ENCODE results near the gene MEIS2.

Gene MEIS2

DNA sequence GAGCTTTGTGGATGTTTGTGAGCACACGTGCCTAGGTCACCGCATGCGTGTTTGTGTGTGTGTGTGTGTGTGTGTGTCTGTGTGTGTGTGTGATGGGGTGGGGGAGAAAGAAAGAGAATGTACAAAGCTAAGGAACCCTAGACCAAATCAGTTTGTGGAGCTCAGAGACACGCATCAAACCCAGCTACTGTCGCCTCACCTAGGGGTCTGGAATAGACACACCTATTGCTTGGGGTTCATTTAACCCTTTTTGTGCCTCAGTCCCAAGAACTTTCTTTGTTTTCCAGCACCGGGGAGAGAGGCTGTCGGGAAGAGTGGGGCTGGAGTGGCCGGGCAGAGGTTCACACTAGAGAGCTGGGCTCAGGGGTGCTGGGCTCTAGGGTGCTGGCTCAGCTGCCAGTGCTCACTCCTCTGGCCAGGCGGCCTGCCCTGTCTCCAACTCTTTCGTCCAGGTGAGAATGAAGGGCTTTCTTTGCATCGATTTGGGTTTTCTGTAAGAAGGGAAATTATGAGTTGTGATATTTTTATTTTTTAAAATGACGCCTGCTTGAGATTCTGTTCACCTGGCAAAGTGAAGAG lies 221.6 kb downstream of the MEIS2 start:
- DNase-seq (ENCODE audit: low spot score): no peak

DNA sequence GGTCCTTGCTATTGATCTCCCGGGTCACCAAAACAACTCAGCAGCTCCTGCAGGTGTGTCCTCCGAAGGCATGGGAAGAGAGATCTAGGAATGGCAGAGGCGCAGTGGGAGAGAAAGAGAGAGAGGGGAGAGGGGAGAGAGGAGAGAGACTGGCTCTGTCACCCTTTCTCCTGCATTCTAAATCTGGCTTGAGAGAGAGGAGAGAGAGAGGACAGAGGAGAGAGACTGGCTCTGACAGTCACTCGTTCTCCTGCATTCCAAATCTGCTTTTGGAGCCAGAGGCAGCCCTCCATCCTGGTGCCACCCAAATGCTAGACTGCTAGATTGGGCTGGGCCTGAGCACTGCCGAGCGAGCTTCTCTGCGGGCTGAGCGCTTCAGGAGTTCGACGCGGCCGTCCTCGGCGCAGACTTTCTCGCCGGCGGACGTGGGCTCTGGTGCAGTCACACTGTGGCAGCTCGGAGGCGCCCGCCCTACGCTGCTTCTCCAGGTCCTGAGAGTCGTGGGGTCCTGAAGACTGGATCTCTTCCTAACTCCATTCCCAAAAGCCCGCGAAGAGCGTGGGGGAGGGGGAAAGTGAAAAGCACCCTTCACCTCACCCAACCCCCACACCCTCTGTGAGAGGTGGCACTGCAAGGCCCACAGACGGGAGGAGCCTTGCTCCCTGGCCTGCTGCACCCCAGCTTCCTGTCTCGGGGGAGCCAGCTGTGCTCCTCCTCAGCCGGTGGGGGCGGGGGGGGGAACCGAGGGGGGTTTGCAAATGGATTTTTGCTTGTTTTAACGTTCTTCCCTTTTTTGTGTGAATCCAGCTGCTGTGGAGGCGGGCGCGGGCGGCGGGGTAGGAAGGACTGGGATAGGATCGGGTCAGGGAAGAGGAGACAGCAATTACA lies 222.3 kb downstream of the MEIS2 start:
- no peak for DNase-seq (ENCODE audit: low spot score)

DNA sequence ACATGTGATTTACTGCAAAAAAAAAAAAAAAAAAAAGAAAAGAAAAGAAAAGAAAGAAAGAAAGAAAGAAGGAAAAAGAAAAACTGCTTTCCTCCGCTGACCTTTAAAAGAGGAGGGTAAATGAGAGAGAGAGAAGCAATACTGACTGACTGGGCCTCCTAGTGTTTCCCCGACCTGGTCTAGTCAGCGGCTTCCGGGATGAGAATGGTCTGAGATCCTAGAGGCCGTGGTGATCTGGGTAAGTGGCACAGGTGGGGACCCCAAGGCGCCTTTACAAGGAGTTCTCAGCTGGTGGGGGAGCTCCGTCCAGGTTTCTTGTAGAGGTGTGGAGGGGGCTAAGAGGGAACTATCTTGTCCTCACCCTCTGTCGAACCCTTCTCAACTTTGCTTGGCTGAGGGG lies 223.1 kb downstream of the MEIS2 start:
- no peak for DNase-seq (ENCODE audit: low spot score)

DNA sequence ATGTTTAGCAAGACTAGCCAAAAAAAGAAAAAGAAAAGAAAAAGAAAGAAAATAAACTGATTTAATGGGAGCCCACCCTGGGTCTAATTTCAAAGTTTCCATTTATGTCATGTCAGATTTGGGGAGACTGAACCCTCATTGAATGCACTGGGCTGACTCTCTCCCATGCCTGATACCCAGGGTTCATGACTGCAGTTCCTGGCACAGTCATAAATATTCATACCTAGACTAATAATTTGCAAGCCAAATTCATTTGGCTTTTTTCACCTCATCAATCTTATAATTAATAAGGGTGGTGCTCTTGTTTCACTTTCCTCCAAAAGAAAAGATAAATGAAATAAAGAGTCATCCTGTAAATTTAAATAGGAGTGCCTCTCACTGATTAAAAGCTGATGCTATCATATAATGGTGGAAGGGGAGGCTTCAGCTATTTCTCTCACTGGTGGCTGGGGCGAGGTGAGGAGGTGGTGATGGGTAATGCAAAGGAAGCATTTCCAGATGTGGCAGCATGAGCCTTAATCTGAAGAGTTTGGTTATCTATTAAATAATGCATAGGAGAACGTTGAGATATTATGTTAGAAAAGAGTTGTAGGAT lies 224.5 kb downstream of the MEIS2 start:
- no peak for DNase-seq (ENCODE audit: low spot score)

DNA sequence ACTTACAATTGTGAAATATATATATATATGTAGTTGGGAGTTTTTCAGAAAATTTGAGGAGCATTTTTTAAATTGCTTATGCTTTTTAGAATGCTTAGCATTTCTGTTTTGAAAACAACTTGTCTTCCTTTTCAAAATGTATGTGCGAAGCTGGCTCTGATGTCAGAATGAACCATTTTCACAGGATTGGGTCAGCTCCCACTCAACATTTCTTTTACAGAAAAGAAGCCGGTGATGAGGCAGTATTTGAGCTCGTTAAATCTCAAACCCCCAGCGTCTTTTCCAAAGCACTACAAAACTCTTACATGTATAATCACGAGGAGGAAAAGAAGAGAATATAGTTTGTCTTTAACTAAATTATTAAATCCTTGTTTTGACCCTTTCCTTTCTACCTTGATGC lies 225.4 kb downstream of the MEIS2 start:
- no peak for DNase-seq (ENCODE audit: low spot score)

DNA sequence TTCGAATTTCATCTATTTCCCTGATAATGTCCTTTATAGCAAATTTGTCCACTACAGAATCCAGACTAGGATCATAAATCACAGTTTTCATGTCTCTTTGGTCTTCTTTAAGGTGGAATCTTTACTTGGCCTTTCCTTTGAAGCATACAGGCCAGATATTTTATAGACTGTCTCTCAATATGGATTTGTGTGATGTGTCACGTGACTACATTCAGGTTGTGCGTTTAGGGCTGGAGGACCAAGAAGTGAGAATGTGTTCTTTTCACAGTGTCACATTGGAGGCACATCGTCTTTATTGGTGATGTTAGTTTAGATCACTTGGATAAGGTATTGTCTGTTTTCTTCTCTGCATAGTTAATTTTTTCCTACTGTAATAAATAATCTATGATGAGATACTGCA lies 232.9 kb downstream of the MEIS2 start:
- no peak for DNase-seq (ENCODE audit: low spot score)

DNA sequence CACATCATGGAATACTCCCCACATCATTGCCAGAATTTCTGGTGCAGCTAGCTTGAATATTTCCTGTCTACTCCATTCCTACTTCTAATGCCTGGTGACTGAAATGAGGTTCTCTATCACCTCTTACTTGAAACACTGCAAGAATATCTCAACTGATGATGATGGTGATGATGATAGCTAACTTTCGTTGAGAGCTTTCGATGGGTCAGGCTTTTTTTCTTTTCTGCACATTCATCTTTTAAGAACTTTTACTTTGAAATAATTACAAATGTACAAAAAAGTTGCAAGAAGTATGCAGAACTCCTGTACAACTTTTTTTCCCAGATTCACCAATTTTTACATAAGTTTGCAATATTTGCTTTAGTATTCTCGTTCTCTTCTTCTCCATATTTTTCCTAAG lies 233.5 kb downstream of the MEIS2 start:
- no peak for DNase-seq (ENCODE audit: low spot score)

DNA sequence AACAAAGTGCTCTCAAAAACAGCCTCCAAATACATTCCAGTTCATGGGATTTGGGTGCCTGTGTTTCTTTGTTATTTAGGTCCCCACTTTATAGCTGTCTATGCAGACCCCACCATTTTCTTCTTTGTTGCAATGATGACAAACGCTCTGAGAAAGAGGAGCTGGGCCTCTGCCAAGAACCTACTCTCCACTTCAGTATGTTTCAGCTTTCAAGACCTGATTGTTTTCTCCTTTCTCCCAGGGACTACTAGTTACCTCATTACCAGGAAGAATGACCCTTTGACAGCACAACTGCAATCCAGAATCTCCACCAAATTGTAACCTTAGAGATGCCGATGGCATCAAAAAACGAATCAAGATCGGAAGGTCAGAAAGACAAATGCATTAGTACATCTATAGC lies 236.8 kb downstream of the MEIS2 start:
- DNase-seq (ENCODE audit: low spot score): no peak

DNA sequence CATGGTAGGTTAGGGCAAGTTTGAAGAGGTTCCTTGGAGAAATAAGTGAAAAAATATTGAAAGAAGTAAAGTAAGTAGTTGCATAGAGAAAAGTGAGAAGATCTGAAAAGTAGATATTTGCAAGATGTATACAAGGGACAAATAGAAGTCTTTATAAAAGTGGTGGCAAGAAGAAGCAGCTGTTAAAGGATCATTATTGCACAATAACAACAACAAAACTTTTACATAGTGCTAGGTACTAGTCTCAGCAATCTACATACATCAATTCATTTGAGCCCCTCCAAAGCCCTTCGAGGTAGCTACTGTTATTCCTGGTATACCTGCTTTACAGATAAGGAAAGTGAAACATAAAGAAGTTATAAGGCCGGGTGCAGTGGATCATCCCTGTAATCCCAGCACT lies 239.6 kb downstream of the MEIS2 start:
- DNase-seq (ENCODE audit: low spot score): no peak

DNA sequence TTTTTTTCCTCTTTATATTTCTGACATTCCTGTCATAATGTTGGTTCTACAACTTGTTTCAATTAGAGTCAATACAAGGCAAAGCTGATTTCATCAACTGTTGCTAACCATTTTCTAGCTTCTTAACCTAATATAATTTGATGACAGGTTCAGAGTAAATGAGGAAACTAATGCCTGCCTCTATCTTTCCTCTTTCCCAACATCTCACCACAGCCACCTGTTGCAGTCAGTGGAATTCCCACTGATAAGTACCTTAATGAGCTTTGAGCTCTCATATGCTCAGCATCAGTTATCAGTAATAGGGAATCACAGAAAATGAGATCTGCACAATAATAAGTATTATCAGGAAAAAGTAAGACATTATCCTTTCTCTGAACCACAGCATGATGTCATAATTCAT lies 241.9 kb downstream of the MEIS2 start:
- DNase-seq (ENCODE audit: low spot score): no peak

DNA sequence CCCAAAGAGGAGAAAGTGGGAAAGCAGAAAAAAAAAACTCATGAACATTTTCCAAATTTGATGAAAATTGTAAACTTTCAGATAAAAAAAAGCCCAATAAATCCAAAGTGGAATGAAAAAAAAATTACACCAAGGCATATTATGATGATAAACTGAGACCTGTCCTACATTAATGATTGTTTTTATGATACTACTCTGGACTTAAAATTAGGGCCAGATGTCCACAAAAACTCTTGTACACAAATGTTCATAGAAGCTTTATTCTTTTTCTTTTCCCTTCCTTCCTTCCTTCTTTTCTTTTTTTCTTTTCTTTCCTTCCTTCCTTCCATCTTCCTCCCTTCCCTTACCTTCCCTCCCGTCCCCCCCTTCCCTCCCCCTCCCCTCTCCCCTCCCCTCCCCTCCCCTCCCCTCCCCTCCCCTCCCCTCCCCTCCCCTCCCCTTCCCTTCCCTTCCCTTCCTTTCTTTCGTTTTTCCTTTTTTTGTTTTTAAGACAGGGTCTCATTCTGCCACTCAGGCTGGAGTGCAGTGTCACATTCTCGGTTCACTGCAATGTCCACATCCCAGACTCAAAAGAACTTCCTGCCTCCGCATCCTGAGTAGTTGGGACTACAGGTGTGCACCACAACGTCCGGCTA lies 243.9 kb downstream of the MEIS2 start:
- DNase-seq (ENCODE audit: low spot score): no peak

DNA sequence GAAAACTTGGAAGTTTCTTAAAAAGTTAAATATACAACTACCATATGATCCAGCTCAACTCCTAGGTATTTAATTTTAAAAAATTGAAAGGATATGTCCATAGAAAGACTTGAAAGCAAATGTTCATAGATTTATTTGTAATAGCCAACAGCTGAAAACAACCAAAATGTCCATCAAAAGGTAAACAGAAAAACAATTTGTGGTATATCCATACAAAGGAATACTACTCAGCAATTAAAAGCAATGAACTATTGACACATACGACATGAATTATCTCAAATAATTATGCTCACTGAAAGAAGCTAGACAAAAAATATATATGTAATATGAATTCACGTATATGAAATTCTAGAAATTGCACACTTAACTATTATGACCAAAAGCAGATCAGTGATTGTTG lies 249.5 kb downstream of the MEIS2 start:
- DNase-seq (ENCODE audit: low spot score): no peak

DNA sequence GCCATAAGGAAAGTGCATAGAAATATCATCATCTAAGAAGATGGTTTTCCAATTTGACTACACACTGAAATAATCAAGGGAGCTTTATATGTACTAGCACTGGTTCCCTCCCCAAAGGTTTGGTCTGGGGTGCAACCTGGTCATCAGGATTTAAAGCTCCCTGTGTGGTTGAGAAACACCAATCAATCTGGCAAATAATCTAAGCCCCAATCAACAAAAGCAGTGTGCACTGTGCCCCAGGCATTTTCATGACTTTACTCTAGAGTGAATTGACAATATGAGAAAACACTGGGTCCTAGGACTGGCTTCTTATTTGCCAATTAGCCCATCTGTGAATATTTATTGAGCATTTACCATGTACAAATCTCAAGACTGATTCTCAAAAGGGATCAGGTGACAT lies 255.1 kb downstream of the MEIS2 start:
- DNase-seq (ENCODE audit: low spot score): no peak

DNA sequence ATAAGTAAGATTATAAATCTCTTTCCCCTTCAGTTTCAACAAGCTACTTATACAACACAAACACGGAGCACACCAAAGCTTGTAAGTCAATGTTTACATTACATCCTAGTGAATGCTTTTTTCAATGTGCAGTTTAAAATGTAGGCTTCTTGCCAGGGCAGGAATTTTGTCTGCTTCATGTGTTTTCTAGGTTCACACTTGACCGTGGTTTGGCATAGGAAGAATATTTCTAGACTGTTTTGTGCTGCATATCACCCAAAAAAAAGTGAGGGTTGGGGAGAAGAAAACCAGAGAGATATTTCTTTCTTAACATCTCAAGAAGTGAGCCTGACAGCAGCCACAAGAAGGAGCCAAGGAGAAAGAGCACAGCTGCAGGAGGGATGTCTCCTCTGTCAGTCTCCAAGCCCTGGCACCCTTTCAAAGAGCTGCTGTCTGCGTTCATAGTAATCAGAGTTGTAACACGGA lies 255.8 kb downstream of the MEIS2 start:
- DNase-seq (ENCODE audit: low spot score): no peak

DNA sequence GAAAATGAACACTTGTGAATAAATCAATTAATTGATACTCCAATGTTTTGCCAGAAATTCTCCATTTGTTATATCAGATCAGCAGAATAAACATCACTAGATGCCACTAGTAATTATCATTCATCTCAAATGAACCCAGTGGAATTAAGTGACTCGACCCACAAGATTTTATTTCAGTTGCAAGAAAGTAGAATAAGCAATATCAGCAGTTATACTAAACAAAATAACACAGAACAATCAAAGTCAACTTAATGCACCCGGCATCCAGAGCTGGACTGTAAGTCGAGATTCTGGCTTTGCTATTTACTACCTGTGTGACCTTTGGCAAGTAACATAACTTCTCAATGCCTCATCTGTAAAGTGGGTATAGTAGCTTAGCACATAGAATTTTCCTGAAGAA lies 256.5 kb downstream of the MEIS2 start:
- DNase-seq (ENCODE audit: low spot score): no peak

DNA sequence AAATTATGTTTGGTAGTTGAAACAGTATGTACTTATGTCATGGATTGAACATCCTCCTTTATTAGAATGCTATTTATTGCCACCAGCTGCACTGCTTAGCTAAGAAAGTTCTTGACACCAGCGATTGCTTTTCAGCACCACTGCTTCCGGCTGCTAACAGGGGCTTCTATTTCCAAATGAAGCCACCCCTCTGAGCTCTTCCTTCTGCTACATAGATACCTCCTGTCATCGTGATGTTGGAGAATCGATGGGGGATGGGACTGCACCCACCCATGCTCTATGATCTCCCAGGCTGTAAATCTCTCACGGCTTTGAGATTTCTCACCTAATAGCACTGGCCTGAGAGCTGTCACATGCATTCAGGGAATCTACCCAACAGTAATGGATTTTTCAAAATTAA lies 259.2 kb downstream of the MEIS2 start:
- no peak for DNase-seq (ENCODE audit: low spot score)

Measured in D341Med (cell line).